ENCODE data around the gene NOP56.

Gene NOP56

DNA sequence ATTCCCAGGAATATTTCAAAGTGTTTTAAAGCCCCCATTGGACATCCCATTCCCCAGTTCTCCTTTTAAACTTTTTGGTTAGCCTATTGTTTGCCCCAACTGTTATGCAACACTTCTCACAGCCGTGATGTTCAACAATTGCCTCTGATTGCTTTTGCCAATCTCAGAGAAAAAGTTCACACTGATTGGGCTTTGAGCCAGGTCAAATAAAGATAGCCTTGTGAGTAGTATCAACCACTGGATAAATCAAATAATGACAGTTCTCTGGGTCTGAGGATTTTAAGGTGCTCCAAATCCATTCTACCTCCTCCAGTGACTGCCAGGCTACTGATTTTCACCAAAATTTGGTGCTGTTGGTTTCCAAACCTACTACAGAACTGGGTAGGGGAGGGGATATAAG lies 19.1 kb upstream of the NOP56 start:
- in situ Hi-C loops (cut with MboI; ENCODE audit: low pct_unique_long_range_greater_than_20kb, low sequenced_read_pairs), result no loop called here
- no peak for DNase-seq

DNA sequence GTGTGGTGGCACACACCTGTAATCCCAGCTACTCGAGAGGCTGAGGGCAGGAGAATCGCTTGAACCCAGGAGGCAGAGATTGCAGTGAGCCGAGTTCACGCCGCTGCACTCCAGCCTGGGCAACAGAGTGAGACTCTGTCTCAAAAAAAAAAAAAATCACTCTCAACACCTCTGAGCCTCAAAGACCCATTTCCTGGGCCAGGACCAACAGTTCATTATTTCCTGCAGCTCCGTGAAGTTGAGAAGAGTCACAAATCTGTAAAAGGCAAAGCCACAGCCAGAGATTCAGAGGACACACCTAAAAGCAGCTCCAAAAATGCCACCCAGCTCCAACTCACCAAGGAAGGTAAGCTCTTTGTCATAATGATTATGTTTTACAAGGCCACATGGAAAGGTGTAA lies 15.2 kb upstream of the NOP56 start:
- in situ Hi-C loops (cut with MboI; ENCODE audit: low pct_unique_long_range_greater_than_20kb, low sequenced_read_pairs), result no loop called here
- DNase-seq, result no peak

DNA sequence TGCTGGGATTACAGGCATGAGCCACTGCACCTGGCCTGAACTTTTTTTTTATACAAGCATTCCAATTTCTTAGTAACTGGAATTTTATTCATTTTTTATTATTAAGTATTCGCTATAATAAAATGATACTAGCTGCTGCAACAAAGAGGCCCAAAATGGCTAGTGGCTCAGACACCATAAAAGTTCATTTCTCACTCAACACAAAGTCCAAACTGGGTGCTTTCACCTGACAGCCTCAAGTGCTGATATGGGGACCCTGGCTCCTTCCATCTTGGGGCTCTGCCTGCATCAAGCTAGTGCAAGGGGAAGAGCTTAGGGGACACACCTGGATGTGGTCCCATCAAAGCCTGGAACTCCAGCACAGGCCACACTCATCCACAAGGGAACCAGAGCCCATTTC lies 12.2 kb upstream of the NOP56 start:
- in situ Hi-C loops (cut with MboI; ENCODE audit: low pct_unique_long_range_greater_than_20kb, low sequenced_read_pairs), result no loop called here
- no peak for DNase-seq

DNA sequence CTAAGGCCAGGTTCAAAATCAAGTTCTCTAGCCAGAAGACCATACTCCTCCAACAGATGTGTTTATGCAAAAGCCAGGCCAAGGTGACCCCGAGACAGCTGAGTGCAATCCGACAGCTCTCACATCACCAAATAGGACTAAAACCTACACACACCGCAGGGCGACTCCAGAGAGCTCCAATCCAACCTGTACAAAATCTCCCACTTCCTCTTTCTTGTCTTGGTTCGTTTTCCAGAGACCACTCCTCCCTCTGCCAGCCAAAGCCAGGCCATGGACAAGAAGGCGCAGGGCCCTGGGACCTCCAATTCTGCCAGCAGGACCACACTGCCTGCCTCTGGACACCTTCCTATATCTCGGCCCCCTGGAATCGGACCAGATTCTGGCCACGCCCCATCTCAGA lies 11.5 kb upstream of the NOP56 start:
- no peak for DNase-seq
- in situ Hi-C loops (cut with MboI; ENCODE audit: low pct_unique_long_range_greater_than_20kb, low sequenced_read_pairs), result no loop called here

DNA sequence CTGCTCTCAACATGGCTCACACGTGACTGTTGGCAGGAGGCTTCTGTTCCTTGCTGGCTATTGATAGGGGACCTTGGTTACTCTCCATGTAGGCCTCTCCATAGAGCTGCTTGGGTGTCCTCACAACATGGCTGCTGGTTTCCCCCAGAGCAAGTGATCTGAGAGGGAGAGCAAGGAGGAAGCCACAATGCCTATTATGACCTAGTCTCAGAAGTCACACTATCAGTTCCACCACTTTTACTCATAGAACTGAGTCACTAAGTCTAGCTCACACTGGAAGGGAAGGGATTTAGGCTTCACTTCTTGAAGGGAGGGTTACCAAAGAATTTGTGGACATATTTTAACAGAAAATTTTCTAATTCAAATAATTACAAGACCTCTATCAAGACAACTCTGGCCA lies 8.7 kb upstream of the NOP56 start:
- in situ Hi-C loops (cut with MboI; ENCODE audit: low pct_unique_long_range_greater_than_20kb, low sequenced_read_pairs), result no loop called here
- no peak for DNase-seq

DNA sequence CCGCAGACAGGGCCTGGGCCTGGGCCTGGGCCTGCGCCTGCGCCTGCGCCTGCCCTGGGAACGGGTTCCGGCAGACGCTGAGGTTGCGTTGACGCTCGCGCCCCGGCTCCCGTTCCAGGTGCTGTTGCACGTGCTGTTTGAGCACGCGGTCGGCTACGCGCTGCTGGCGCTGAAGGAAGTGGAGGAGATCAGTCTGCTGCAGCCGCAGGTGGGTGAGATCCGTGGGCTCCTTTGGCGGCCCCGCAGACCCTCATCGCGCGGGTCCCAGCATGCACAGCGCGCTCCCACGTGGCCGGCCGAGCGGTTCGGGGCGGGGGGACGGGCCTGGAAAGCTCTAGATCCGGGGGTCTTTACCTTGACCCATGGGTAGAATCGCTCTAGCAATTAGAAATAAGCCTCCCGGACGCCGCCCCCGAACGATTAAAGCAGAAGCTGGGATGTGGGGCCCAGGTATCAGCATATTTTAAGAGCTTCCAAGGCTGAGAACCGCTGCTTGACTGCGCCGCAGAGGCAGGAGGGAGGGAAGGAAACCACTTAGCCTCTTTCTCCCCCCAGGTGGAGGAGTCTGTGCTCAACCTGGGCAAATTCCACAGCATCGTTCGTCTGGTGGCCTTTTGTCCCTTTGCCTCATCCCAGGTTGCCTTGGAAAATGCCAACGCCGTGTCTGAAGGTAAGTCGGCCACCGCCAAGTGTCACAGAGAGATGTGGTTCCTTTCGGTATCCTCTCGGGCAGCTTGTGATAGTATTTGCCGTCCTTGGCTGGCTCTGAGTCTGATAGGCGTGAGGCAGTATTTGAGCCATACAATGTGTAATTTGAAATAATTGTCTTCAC lies 508 bp downstream of the NOP56 start:
- in situ Hi-C loops (cut with MboI; ENCODE audit: low pct_unique_long_range_greater_than_20kb, low sequenced_read_pairs), result no loop called here
- DNase-seq, result no peak

DNA sequence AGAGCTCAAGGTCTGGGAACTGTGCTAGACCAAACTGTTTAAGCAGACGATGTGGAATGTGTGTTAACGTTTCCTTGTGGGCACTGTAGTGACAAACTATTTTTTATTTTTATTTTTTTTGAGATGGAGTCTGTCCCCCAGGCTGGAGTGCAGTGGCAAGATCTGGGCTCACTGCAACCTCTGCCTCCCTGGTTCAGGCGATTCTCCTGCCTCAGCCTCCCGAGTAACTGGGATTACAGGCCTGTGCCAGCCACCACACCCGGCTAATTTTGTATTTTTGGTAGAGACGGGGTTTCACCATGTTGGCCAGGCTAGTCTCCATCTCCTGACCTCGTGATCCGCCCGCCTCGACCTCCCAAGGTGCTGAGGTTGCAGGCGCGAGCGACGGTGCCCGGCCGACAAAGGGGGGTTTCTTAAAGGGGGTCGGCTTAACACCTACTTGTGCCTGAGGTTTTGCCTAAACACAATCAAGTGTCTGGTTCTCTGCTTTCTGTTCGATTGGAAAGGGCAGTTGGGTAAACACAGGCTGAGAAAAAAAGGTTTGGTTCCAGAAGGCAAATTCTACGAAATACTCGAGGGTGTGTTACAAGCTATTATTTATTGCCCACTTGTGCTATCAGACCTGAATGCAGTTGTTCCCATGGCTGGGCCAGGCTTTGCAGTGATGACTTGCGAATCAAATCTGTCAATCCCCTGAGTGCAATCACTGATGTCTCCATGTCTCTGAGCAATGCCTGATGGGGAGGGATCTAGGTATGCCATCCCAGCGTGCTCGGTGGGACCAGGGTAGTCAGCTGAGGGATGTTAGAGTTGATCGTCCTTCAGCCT lies 1.3 kb downstream of the NOP56 start:
- in situ Hi-C loops (cut with MboI; ENCODE audit: low pct_unique_long_range_greater_than_20kb, low sequenced_read_pairs), result no loop called here

DNA sequence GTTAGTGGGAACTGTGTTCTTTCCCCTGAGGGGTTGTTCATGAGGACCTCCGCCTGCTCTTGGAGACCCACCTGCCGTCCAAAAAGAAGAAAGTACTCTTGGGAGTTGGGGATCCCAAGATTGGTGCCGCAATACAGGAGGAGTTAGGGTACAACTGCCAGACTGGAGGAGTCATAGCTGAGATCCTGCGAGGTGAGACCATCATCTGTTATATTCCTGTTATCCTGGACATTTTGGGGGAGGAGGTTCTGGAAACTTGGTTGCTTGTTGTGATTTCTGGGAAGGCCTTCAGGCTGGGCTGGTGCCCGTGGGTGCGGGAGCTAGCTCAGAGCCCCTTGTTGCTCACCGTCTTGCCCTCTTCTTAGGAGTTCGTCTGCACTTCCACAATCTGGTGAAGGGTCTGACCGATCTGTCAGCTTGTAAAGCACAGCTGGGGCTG lies 2.0 kb downstream of the NOP56 start:
- in situ Hi-C loops (cut with MboI; ENCODE audit: low pct_unique_long_range_greater_than_20kb, low sequenced_read_pairs), result no loop called here

More for the DNA sequence above, 1.3 kb downstream of the NOP56 start:
- no peak for DNase-seq

DNA sequence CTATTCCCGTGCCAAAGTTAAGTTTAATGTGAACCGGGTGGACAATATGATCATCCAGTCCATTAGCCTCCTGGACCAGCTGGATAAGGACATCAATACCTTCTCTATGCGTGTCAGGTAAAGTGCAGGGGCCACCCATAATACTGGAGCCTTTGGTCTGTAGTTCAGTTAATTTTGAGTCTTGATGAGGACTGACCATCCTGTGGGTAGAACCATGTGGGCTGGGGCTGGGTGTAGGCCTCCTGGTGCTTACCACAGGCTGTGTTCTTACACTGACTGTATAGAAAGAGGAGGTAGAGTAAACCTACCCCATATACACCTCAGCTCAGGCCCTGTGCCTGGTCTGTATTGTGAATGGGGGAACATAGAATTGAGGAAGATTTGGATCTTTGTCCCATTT lies 2.4 kb downstream of the NOP56 start:
- no peak for DNase-seq
- in situ Hi-C loops (cut with MboI; ENCODE audit: low pct_unique_long_range_greater_than_20kb, low sequenced_read_pairs), result no loop called here

More for the DNA sequence above, 2.0 kb downstream of the NOP56 start:
- no peak for DNase-seq

DNA sequence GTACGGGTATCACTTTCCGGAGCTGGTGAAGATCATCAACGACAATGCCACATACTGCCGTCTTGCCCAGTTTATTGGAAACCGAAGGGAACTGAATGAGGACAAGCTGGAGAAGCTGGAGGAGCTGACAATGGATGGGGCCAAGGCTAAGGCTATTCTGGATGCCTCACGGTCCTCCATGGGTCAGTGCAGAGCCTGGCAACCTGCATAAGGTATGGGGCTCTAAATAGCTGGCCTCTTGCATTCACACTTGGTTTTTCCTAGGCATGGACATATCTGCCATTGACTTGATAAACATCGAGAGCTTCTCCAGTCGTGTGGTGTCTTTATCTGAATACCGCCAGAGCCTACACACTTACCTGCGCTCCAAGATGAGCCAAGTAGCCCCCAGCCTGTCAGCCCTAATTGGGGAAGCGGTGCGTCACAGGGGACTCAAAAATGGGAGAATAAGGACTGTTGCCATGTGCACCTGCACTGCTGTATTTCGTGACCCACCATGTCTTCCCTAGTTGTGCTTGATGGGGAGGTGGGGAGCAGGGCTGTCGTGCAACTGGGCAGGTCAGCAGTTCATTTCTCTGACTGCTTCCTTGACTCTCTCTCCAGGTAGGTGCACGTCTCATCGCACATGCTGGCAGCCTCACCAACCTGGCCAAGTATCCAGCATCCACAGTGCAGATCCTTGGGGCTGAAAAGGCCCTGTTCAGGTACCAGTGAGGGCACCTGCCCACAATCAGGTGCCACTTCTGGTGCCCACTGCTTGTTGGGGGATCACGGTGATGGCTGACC lies 3.1 kb downstream of the NOP56 start:
- in situ Hi-C loops (cut with MboI; ENCODE audit: low pct_unique_long_range_greater_than_20kb, low sequenced_read_pairs), result no loop called here
- no peak for DNase-seq

DNA sequence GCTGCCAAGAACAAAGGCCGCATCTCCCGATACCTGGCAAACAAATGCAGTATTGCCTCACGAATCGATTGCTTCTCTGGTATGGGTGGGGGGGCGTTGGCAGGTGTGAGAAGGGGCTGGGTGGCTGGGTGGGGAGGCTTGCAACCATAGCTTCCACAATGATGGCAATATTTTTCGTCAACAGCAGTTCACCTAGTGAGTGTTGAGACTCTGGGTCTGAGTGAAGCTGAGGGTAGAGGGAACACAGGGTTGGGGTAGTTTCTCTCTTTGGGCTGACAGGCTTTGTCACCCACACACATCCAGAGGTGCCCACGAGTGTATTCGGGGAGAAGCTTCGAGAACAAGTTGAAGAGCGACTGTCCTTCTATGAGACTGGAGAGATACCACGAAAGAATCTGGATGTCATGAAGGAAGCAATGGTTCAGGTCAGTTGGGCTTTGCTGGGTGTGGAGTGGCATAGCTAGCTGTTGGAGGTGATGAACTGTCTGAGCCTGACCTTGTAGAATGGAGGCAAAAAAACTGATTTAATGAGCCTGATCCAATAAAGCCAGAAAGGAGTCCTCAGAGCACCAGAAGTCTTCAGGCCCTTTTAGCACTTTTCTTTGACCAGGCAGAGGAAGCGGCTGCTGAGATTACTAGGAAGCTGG lies 4.2 kb downstream of the NOP56 start:
- in situ Hi-C loops (cut with MboI; ENCODE audit: low pct_unique_long_range_greater_than_20kb, low sequenced_read_pairs), result no loop called here
- no peak for DNase-seq

DNA sequence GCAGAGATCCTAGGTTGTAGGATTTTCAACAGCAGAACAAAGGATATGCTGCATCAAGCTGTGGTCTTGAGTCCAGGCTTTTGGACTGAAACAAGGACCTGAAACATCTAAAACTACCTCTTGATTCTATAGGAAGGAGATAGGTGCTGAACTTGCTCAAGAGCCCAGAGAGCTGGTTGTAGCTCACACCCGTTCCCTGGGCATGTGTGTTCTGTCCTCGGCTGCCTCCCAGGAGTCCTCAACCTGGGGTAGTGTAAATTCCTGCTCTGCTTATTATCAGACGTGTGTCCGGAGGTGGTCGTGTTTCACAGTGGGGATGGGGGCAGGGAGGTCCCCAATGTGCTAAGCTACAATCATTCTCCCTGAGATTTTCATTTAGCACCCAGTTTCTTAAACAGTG lies 4.8 kb downstream of the NOP56 start:
- in situ Hi-C loops (cut with MboI; ENCODE audit: low pct_unique_long_range_greater_than_20kb, low sequenced_read_pairs), result no loop called here
- DNase-seq, result no peak

DNA sequence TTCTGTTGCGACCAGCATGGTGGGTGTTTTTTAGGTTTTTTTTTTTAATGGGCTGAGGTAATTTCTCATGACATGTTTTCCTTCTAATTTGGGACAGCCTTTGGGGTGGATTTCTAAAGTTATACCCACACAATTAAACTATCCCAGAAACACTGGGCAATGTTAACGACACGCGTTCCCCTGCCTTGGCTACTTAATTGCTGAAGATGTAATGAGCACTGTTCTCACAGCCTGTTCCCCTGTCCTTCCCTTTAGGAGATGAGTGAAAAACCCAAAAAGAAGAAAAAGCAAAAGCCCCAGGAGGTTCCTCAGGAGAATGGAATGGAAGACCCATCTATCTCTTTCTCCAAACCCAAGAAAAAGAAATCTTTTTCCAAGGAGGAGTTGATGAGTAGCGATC lies 5.2 kb downstream of the NOP56 start:
- in situ Hi-C loops (cut with MboI; ENCODE audit: low pct_unique_long_range_greater_than_20kb, low sequenced_read_pairs), result no loop called here

DNA sequence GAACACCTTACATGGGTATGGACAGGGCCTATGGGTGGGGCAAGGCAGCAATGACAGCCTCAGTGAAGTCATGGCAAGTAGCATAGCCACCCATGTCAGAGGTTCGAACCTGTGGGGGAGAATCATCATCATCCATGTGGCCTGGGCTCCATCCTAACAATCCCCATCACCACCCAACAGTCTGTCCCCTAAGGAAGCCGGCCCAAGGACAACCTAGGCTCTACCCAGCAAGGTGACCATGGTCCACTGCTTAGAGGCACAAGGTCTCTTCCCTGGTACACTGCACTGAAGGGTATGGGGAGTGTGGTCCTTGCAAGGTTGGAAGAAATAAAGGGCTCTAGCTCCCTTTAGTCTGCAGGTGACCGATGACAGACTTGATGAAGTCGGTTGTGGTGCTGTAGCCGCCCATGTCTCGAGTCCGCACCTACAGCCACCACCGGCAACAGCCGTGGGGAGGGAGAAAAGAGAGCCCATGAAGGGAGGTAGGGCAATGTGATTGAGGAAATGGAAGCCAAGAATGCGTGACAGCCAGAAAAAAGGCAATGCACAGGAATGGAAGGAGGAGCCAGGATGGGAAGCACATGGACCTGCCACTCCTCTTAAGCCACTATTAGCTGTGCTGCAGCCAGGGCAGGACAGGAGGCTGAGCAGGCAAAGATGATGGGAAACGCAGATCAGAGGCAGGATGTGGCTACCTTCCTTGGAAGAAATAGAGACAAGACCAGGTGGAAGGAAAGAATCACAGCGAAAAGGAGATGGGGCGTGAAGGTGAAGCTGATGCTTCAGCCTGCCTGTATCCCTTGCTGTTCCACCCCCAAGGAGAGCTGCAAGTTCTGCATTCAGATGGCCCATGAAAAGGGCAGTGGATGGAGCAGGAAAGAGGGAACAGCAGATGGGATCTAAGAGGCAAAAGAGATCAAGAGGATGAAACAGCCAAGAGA lies 6.3 kb downstream of the NOP56 start:
- DNase-seq, result peak; percentile 38

More for the DNA sequence above, 5.2 kb downstream of the NOP56 start:
- no peak for DNase-seq

DNA sequence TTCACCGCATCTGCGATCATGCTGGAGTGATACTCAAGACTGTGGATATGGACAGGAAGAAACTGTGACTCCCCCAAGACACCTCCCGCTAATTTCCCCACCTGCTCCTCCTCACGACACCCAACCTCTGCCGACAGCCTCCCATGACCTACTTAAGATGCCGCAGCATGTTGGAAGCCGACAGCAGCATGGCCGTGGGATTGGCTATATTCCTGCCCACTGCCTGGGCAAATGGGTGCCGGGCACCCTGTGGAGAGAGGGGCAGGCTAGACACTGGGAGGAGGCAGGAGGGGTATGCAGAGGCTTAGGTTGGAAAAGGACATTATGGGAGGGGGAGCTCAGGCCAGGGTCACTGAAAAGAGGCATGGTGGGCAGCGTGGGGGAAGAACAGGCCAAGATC lies 7.1 kb downstream of the NOP56 start:
- DNase-seq, result no peak
- in situ Hi-C loops (cut with MboI; ENCODE audit: low pct_unique_long_range_greater_than_20kb, low sequenced_read_pairs), result no loop called here

More for the DNA sequence above, 6.3 kb downstream of the NOP56 start:
- in situ Hi-C loops (cut with MboI; ENCODE audit: low pct_unique_long_range_greater_than_20kb, low sequenced_read_pairs), result no loop called here

DNA sequence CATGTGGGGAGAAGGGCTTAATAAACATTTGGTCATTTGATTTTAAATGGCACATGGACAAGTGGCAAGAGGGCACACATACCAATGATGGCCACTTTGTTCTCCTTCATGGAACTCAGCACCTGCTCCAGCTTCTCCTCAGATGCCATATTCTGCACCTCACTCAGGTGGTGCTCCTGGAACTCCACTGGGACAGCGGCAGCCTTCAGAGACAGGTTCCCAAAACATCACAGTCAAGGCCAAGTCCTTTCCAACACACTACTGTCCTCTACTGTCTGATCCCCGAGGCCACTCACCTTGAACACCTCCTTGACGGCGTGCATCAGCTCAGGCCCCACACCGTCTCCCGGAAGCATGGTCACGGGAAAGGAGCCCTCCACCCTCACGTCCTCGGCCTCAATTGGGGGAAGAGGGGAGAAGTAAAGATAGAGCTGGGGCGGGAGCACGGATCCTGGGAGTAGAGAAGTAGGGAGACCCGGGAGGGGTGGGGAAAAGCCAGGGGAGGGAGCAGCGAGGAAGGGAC lies 11.0 kb downstream of the NOP56 start:
- DNase-seq, result no peak
- in situ Hi-C loops (cut with MboI; ENCODE audit: low pct_unique_long_range_greater_than_20kb, low sequenced_read_pairs), result no loop called here

DNA sequence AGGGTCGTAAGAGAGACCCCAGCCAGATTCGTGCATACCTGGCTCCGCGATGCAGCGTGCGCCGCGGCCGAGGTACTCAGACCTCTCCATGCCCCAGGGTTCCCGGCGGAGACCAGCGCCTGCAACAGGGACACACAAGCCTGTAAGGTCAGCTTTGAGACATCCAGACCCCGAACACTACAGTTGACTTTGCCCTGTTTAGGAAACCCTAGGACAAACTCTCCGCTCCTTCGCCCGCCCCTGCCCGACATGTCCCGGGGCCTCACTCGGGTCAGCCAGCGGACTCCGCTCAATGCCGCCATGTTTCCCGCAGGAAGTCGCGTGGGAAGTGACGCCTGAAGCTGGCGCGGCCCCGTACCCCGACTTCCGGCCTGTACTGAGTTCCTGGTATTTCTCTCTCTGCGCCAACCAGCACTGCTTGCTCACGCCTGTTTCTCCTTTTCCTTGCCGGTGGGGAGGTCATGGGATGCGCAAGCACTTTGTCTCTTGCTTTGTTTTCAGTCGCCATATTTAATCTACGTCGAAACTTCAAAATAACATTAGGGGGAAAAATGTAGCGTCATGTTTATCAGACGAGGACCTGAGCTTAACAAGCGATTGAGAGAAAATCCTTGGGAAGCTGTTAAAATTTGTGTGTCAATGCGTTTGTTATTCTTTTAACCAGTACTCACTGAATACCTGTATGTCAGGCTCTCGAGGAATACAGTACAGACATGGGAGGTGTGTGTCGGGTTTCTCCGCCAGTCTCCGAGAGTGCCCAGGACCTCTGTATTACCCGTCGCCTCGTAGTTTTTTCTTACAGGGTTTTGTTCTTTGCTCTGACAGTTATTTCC lies 11.7 kb downstream of the NOP56 start, which contains the start of gene IDH3B:
IDH3B (minus strand) TSS at position 330 of the 833 bp plus-strand sequence; CDS start at position 302, 28 bp downstream.
- in situ Hi-C loops (cut with MboI; ENCODE audit: low pct_unique_long_range_greater_than_20kb, low sequenced_read_pairs), result no loop called here
- DNase-seq, result peak; percentile 96

Data from KBM-7 (cell line).